Measurements from ENCODE around the gene TNP1.

DNA sequence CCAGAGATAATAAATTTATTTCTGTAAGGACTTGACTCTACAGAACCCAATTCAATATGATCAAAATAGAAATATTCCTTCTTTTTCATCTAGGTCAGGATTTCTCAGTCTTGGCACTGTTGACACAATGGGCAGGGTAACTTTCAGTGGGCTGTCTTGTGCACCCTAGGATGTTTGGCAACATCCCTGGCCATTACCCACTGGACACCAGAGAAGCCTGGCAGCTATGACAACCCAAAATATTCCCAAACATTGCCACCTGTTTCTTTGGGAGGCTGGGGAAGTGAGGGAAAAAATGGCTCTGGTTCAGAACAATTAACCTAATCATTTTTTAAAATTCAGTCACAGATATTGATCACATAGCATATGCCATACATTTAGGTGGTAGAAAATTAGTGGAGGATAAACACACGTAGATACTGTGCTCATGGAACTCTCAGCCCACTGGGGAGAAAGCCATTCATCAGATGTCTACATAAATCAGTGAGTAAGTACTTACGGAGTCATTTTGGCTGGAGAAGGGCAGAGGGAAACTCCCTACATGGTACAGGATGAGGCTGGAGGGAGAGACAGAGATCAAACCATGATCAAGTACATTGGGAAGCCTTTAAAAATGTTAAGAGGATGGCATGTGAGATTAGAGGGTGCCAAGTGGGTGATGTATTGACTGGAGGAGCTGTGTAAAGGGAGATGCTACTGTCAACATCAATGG is 718 bp upstream of the TNP1 start:
- TF ChIP-seq POLR2AphosphoS5 (IDR thresholded peaks at IDR 0.05; ENCODE audit: low read depth): no peak
- TF ChIP-seq, protein P1, sequence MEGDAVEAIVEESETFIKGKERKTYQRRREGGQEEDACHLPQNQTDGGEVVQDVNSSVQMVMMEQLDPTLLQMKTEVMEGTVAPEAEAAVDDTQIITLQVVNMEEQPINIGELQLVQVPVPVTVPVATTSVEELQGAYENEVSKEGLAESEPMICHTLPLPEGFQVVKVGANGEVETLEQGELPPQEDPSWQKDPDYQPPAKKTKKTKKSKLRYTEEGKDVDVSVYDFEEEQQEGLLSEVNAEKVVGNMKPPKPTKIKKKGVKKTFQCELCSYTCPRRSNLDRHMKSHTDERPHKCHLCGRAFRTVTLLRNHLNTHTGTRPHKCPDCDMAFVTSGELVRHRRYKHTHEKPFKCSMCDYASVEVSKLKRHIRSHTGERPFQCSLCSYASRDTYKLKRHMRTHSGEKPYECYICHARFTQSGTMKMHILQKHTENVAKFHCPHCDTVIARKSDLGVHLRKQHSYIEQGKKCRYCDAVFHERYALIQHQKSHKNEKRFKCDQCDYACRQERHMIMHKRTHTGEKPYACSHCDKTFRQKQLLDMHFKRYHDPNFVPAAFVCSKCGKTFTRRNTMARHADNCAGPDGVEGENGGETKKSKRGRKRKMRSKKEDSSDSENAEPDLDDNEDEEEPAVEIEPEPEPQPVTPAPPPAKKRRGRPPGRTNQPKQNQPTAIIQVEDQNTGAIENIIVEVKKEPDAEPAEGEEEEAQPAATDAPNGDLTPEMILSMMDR (IDR thresholded peaks at IDR 0.05; ENCODE audit: insufficient read depth, low read length): no peak
- no peak for TF ChIP-seq SPI1 (IDR thresholded peaks at IDR 0.05; ENCODE audit: borderline replicate concordance, low read depth)
- no peak for TF ChIP-seq GABPA (IDR thresholded peaks at IDR 0.05; ENCODE audit: low read depth)

Data from HL-60 (cell line).